ENCODE data around the gene MND1.

- TF ChIP-seq TAF1 (IDR thresholded peaks at IDR 0.05; ENCODE audit: borderline replicate concordance, insufficient read depth, low read length) (no peak), POLR2AphosphoS5 (IDR thresholded peaks at IDR 0.05; ENCODE audit: low read depth, low read length) (no peak)
These were observed 1.5 kb downstream of the MND1 start for GRCh38 chr4:153346031-153346430.
